Prostate gland (tissue), 2 donors: ENCODE data around the gene ZBTB16. TPM values are rescaled to one million over a fixed set of nuclear protein-coding genes. Genes with fewer than 3 reads are reported as not detected.

Experiments used
- DNase-seq: peaks from one replicate; pipeline ENCODE4 v3.0.0-alpha.2; 2019; ENCODE audit warnings: low spot score
- H3K27ac ChIP-seq, 2 donors: fragments of 200-600 bp; sonication (generic); 2 replicates each; pipeline ENCODE4 v1.5.1; 2017 to 2019
- H3K27me3 ChIP-seq: fragments of 200-600 bp; sonication (generic); replicated peaks from 2 replicates; pipeline ENCODE4 v1.5.1; 2019; ENCODE audit not compliant: insufficient read depth
- H3K36me3 ChIP-seq, 2 donors: fragments of 200-600 bp; sonication (generic); 1 replicate in 1 of 2; 2 replicates in 1 of 2; pipeline versions ENCODE4 v1.5.1 to v1.8.1; 2017 to 2019
- H3K4me1 ChIP-seq: fragments of 200-600 bp; sonication (generic); replicated peaks from 2 replicates; pipeline ENCODE4 v1.5.1; 2019
- H3K4me3 ChIP-seq, 2 donors: fragments of 200-600 bp; sonication (generic); 2 replicates each; pipeline ENCODE4 v1.5.1; 2017 to 2019
- H3K9me3 ChIP-seq: fragments of 200-600 bp; sonication (generic); 2 replicates; pipeline ENCODE4 v1.5.1; 2017
- CTCF ChIP-seq, 4 experiments: fragments of 200-600 bp in 2 of 4; fragments of 450-650 bp in 2 of 4; sonication (generic) in 2 of 4; IDR thresholded peaks; 1 replicate in 3 of 4; 2 replicates in 1 of 4; pipeline ENCODE4 v1.5.1; 2016 to 2019; ENCODE audit warnings: antibody characterized with exemption in 4 of 4, mild to moderate bottlenecking in 2 of 4, moderate library complexity in 2 of 4
- POLR2A ChIP-seq: fragments of 450-650 bp; IDR thresholded peaks from one replicate; pipeline ENCODE4 v1.6.1; 2016; ENCODE audit warnings: antibody characterized with exemption, mild to moderate bottlenecking
- POLR2AphosphoS5 ChIP-seq: sonication (generic); formaldehyde crosslinking; IDR thresholded peaks from one replicate; pipeline ENCODE4 v1.6.1; 2017; ENCODE audit warnings: antibody characterized with exemption
- WGBS: methylation state at CpG from one replicate; pipeline ENCODE4 v1.1.5; 2018; 5-methylcytosine and 5-hydroxymethylcytosine counted together
- intact Hi-C: fragments of 100-400 bp; cut with DNase I; formaldehyde crosslinking; loops from one replicate; pipeline ENCODE4 v1.14.2; 2022
- total RNA-seq, 2 donors: library from RNA; depleted of rRNA; stranded (reverse); fragments of >200 nt; gene quantifications; one replicate each; pipeline ENCODE4 v1.1.0, GENCODE V29; 2016

The ZBTB16 gene
- total RNA-seq, 2 donors from 2014 or later = 171 to 230 TPM

- Histone ChIP-seq H3K36me3 (no peaks in the 10 kb centered on the region), H3K9me3 (no peaks in the 10 kb centered on the region), H3K27ac (no peak overlapping the region), H3K4me1 (no peaks in the 10 kb centered on the region), H3K4me3 (no peak overlapping the region), H3K27me3 (no peaks in the 10 kb centered on the region)
- TF ChIP-seq POLR2AphosphoS5 = no peak
- TF ChIP-seq POLR2A = no peak
- no peak for TF ChIP-seq CTCF (IDR thresholded peaks at IDR 0.05)
- intact Hi-C loops = no loop called here
- WGBS = 89% methylated on average over 2 of the region's 2 CpGs
- DNase-seq = no peak
Observed at GRCh38 chr11:114016986-114017385, 42.5 kb upstream of the ZBTB16 start.

GRCh38 chr11:114017723-114018122 is 41.8 kb upstream of the ZBTB16 start:
- DNase-seq = no peak
- TF ChIP-seq CTCF (IDR thresholded peaks at IDR 0.05) (no peak), POLR2AphosphoS5 (no peak), POLR2A (no peak)
- Histone ChIP-seq H3K27me3 (no peaks in the 10 kb centered on the region), H3K27ac (no peak overlapping the region), H3K36me3 (no peaks in the 10 kb centered on the region), H3K4me3 (no peak overlapping the region), H3K4me1 (no peaks in the 10 kb centered on the region), H3K9me3 (no peaks in the 10 kb centered on the region)
- intact Hi-C loops = no loop called here
- 42% methylated on average over 2 of the region's 2 CpGs for WGBS

GRCh38 chr11:114019046-114019445 is 40.5 kb upstream of the ZBTB16 start:
- Histone ChIP-seq H3K36me3 (no peaks in the 10 kb centered on the region), H3K9me3 (no peaks in the 10 kb centered on the region), H3K27me3 (no peaks in the 10 kb centered on the region), H3K4me3 (no peak overlapping the region), H3K4me1 (no peaks in the 10 kb centered on the region), H3K27ac (no peak overlapping the region)
- WGBS = 70% methylated on average over 3 of the region's 3 CpGs
- intact Hi-C loops = no loop called here
- no peak for DNase-seq
- TF ChIP-seq CTCF (IDR thresholded peaks at IDR 0.05) (no peak), POLR2AphosphoS5 (no peak), POLR2A (no peak)

- no peak overlapping the region for H3K27ac ChIP-seq
- no peaks in the 10 kb centered on the region for H3K27me3 ChIP-seq
- H3K9me3 ChIP-seq = no peaks in the 10 kb centered on the region
- no peak for DNase-seq
- H3K36me3 ChIP-seq = no peaks in the 10 kb centered on the region
- 88% methylated on average over 5 of the region's 5 CpGs for WGBS
- H3K4me3 ChIP-seq = no peak overlapping the region
- H3K4me1 ChIP-seq = no peaks in the 10 kb centered on the region
- intact Hi-C loops = no loop called here
- TF ChIP-seq POLR2AphosphoS5 = no peak
- no peak for TF ChIP-seq POLR2A
- no peak for TF ChIP-seq CTCF (IDR thresholded peaks at IDR 0.05)
Observed at GRCh38 chr11:114019574-114019973, 39.9 kb upstream of the ZBTB16 start.

GRCh38 chr11:114025329-114025907 is 34.1 kb upstream of the ZBTB16 start:
- intact Hi-C loops = no loop called here
- H3K36me3 ChIP-seq = no peaks in the 10 kb centered on the region
- no peak for DNase-seq
- H3K4me1 ChIP-seq = no peaks in the 10 kb centered on the region
- no peak overlapping the region for H3K4me3 ChIP-seq
- TF ChIP-seq POLR2A (no peak), POLR2AphosphoS5 (peak; percentile 70)
- H3K9me3 ChIP-seq = no peaks in the 10 kb centered on the region
- H3K27ac ChIP-seq = no peak overlapping the region
- H3K27me3 ChIP-seq = no peaks in the 10 kb centered on the region
- 48% methylated on average over 3 of the region's 3 CpGs for WGBS
